HL-60 (cell line): ENCODE results near the gene PPIL6.

Source experiments
- DNase-seq, 2 experiments: peaks; one replicate each; pipeline ENCODE4 v3.0.0-alpha.2; 2010 to 2020; ENCODE audit warnings: low read depth in 1 of 2, low spot score in 1 of 2
- H3K27ac ChIP-seq: fragments of 250-450 bp; sonication (Bioruptor Pico); replicated peaks from 2 replicates; pipeline ENCODE4 v1.5.1; 2020; ENCODE audit warnings: mild to moderate bottlenecking, moderate library complexity
- H3K27me3 ChIP-seq: fragments of 250-450 bp; sonication (Bioruptor Pico); 2 replicates; pipeline ENCODE4 v1.5.1; 2021; ENCODE audit warnings: mild to moderate bottlenecking, moderate library complexity; ENCODE audit not compliant: insufficient read depth, poor library complexity, severe bottlenecking
- H3K4me3 ChIP-seq: replicated peaks from 2 replicates; pipeline ENCODE4 v1.5.1; 2011; ENCODE audit warnings: mild to moderate bottlenecking, control low read depth, low read length; ENCODE audit not compliant: insufficient read depth
- CTCF ChIP-seq: IDR thresholded peaks from one replicate; pipeline ENCODE4 v1.5.1; 2011; ENCODE audit warnings: low read length, control low read depth, inconsistent platforms; ENCODE audit not compliant: insufficient read depth
- GABPA ChIP-seq: IDR thresholded peaks from 2 replicates; pipeline ENCODE4 v1.6.1; 2012; ENCODE audit warnings: low read depth
- POLR2AphosphoS5 ChIP-seq: IDR thresholded peaks from 2 replicates; pipeline ENCODE4 v1.6.1; 2012; ENCODE audit warnings: low read depth
- SPI1 ChIP-seq: IDR thresholded peaks from 2 replicates; pipeline ENCODE4 v1.6.1; 2012; ENCODE audit warnings: low read depth, mild to moderate bottlenecking, borderline replicate concordance
- TF ChIP-seq, protein P1 (sequence below): IDR thresholded peaks from 2 replicates; pipeline ENCODE4 v1.6.1; 2012; ENCODE audit warnings: low read depth; ENCODE audit not compliant: insufficient replicate concordance

The PPIL6 gene

GRCh38 chr6:109388265-109388664, 52.2 kb downstream of the PPIL6 start:
- Histone ChIP-seq H3K27me3 (no peaks in the 10 kb centered on the region), H3K27ac (no peak overlapping the region), H3K4me3 (no peak overlapping the region)
- TF ChIP-seq GABPA (no peak), CTCF (no peak), POLR2AphosphoS5 (no peak), SPI1 (no peak)
- TF ChIP-seq, protein P1, sequence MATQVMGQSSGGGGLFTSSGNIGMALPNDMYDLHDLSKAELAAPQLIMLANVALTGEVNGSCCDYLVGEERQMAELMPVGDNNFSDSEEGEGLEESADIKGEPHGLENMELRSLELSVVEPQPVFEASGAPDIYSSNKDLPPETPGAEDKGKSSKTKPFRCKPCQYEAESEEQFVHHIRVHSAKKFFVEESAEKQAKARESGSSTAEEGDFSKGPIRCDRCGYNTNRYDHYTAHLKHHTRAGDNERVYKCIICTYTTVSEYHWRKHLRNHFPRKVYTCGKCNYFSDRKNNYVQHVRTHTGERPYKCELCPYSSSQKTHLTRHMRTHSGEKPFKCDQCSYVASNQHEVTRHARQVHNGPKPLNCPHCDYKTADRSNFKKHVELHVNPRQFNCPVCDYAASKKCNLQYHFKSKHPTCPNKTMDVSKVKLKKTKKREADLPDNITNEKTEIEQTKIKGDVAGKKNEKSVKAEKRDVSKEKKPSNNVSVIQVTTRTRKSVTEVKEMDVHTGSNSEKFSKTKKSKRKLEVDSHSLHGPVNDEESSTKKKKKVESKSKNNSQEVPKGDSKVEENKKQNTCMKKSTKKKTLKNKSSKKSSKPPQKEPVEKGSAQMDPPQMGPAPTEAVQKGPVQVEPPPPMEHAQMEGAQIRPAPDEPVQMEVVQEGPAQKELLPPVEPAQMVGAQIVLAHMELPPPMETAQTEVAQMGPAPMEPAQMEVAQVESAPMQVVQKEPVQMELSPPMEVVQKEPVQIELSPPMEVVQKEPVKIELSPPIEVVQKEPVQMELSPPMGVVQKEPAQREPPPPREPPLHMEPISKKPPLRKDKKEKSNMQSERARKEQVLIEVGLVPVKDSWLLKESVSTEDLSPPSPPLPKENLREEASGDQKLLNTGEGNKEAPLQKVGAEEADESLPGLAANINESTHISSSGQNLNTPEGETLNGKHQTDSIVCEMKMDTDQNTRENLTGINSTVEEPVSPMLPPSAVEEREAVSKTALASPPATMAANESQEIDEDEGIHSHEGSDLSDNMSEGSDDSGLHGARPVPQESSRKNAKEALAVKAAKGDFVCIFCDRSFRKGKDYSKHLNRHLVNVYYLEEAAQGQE, result no peak
- DNase-seq, result no peak

DNA sequence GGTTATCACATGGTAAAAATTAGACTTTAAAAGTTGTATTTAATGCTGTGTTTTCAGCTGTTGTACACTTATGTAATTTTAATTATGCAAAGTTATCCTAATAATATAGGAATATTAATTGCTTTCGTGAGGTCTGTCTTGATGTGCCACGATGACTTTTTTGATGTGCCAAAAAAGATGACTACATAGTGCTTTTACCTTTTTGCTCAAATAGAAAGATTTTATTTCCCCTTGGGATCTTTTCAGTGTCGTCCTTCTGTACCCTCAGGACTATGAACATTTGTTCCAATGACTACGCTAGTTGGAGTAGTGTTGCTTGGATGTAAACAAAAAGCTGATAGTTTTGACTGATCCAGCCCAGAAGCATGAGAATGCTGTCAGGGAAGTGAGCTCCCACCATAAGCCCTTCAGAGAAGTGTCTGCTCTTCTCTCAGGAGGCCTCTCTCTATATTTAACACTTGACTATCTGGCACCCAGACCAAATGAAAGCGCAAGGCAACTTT, 56.9 kb downstream of the PPIL6 start:
- Histone ChIP-seq H3K27me3 (no peaks in the 10 kb centered on the region), H3K27ac (peak overlapping the region; percentile 100), H3K4me3 (peak overlapping the region; percentile 74)
- DNase-seq, result no peak
- TF ChIP-seq, protein P1, result no peak

DNA sequence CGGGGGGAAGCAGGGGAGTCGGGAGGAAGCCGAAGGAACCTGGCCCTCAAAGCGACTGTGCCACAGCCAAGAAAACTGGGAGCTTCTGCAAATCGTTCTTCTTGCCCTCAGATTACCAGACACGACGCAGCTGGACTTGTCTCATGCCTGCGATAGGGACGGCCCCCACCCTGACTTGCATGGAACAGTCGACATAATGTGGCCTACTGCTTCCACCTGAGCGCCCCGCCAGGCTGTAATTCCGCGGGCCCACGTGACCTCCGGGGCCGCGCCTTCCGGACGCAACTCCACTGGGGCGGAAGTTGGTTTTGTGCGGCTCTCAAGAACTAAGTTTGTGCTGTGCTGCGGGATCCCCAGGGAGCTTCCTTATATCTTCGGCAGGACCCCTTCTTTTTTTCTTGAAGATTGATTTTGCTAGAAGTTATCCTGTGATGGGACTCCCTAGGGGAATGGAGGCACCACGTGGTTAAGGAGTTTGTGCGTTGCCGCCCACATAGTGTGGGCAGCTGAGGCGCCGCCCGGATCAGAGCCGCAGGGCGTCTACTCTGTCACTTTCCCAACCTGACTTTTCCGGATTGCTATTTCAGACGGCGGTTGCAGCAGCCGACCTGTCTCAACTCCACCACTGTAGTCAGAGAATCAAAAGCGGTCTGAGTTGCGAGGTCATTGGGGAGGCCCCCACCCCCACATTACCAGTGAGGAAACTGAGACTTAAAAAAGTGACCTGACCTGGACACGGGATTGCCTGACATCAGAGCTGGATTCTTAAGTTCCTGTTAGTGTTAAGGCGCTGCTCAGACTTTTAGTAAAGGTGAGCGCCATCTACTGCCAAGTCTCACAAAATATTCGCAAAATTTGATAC, 57.6 kb downstream of the PPIL6 start:
- no peaks in the 10 kb centered on the region for H3K27me3 ChIP-seq
- TF ChIP-seq, protein P1, result peak; percentile 28
- TF ChIP-seq GABPA, result peak; percentile 51
- TF ChIP-seq POLR2AphosphoS5, result peak; percentile 75
- TF ChIP-seq SPI1, result peak; percentile 49; the same call in 1 of the 2 replicates
- TF ChIP-seq CTCF, result peak; percentile 16
- peak overlapping the region; percentile 100 for H3K27ac ChIP-seq
- DNase-seq, result peak; percentile 95
- H3K4me3 ChIP-seq, result peak overlapping the region; percentile 74
